NOMO-1 treated with dmso at 0.1 percent for 144 hours (cell line): Measurements from ENCODE around the gene APBB3.
"Not testable (repeated sequence)": the region's sequence is repeated elsewhere in the genome, so short reads cannot be mapped to it uniquely, and the experiment has no call there.

Experiments
- DNase-seq: peaks from one replicate; lab custom pipeline; 2025; ENCODE audit not compliant: unreplicated experiment; lab: John Stamatoyannopoulos, UW

APBB3 gene, protein sequence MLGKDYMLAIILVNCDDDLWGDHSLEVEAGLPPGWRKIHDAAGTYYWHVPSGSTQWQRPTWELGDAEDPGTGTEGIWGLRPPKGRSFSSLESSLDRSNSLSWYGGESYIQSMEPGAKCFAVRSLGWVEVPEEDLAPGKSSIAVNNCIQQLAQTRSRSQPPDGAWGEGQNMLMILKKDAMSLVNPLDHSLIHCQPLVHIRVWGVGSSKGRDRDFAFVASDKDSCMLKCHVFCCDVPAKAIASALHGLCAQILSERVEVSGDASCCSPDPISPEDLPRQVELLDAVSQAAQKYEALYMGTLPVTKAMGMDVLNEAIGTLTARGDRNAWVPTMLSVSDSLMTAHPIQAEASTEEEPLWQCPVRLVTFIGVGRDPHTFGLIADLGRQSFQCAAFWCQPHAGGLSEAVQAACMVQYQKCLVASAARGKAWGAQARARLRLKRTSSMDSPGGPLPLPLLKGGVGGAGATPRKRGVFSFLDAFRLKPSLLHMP

GRCh38 chr5:140564196-140565023 is at the start of gene APBB3, which contains the start of gene SLC35A4:
Gene APBB3 (minus strand): TSS chr5:140564598. CDS start chr5:140564245, 353 bp downstream.
Gene SLC35A4 (plus strand): TSS chr5:140564828. CDS start chr5:140567170, 2,342 bp downstream.
- DNase-seq: peak; percentile 98

DNA sequence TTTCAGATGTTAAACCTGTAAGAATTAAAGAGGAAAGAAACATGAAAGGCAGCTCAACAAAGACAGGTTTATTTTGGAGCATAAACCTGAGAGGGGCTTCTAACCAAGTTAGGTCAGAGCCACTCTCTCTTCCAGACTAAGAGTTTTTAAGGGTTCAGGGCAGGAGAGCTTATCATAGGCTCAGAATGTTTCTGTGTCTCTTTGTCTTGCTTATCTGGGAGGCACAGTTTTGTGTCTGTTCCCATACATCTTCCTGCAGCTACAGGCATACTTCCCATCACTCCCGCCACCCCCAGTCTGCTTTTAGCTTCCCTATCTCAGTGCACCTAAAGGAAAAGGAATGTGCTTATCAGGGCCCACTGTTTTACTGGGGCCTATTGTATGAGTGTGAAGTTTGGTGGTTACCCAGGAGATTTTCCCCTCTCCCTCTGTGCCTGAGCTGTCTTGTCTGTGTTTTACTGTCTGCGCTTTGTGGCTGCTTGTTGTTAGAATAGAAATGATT is 46.7 kb upstream of the APBB3 start:
- DNase-seq: no peak

DNA sequence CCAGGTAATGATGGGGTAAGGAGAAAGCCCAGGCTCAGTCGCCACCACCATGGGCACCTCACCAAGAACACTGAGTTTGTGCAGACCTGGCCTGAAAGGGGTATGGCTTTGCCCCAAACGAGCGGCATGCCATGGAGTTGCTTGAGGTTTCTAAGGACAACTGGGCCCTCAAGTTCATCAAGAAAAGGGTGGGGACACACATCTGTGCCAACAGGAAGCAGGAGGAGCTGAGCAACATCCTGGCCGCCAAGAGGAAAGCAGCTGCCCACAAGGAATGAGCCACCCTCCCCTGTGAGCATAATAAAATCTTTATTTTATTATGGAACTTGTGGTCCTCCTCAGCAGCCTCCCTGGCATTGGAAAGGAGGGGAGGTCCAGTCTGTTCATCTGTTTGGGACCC is 44.7 kb upstream of the APBB3 start:
- DNase-seq: no peak

DNA sequence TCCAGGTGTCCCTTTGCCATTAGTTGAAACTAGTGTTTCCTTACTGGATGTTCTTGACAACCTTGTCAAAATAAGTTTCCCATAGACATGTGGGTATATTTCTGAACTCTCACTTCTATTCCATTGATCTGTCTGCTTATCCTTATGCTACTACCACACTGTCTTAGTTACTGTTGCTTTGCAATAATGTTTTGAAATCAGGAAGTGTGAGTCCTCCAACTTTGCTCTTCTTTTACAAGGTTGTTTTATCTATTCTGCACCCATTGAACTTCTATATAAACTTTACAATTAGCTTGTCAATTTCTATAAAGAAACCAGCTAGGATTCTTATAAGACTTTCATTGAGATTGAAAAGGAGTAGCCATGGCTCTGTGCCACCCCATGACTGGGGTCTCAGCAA is 44.3 kb upstream of the APBB3 start:
- no peak for DNase-seq

DNA sequence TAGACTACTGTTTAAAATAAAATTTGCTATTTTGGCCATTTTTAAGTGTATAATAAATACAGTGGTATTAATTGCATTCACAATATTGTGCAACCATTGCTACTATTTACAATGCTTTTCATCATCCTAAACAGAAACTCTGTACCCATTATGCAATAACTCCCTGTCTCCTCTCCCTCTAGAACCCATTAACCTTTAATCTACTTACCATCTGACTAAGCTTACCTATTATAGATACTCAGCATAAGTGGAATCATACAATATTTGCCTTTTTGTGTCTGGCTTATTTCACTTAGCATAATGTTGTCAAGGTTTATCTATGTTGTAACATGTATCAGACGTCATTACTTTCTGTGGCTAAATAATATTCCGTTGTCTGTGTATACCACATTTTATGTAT is 42.6 kb upstream of the APBB3 start:
- DNase-seq: no peak

- DNase-seq: no peak
These were observed 41.5 kb upstream of the APBB3 start for GRCh38 chr5:140605879-140606278.

GRCh38 chr5:140603734-140604133 is 39.3 kb upstream of the APBB3 start:
- no peak for DNase-seq

DNA sequence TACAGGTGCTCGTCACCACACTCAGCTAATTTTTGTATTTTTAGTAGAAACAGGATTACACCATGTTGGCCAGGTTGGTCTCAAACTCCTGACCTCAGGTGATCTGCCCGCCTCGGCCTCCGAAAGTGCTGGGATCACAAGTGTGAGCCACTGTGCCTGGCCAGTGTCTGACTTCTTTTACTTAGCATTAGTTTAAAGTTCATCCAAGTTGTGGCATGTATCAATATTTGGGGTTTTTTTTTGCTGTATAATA is 39.0 kb upstream of the APBB3 start:
- DNase-seq: not testable (repeated sequence)

DNA sequence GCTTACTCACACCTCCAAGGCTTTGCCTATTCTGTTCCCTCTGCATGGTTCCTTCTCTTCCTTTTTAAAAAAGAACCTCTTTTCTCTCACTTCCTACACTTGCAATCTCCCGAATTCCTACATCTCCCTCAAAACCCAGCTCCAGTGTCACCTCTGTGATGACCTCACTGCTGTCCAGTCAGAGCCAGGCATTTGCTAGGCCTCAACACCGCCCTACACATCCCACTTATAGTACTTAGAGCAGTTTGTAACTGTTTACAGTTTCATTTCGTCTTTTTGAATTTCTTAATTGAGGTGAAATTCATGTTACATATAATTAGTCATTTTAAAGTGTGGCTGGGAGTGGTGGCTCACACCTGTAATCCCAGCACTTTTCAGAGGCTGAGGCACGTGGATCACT is 37.7 kb upstream of the APBB3 start:
- DNase-seq: no peak

- no peak for DNase-seq
These were observed 35.7 kb upstream of the APBB3 start for GRCh38 chr5:140600096-140600495.

- no peak for DNase-seq
These were observed 34.4 kb upstream of the APBB3 start for GRCh38 chr5:140598836-140599235.

DNA sequence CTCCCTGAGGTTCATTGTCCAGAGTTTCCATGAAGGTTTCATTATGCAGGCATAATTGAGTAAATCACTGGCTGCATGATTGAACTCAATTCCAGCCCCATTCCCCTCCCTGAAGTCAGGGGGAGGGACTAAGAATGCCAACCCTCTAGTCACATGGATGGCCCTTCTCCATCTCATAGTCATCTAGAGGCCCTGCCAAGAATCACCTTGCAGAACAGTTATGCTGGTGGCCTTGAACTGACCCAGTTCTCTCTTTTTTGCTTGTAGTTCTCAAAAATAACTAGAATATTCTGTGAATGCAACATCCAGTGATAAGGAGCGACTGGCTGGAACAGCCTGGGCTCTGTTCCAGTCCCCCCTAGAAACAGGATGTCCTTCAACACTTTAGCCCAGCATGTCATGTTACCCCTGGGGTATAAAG is 31.9 kb upstream of the APBB3 start:
- DNase-seq: no peak

DNA sequence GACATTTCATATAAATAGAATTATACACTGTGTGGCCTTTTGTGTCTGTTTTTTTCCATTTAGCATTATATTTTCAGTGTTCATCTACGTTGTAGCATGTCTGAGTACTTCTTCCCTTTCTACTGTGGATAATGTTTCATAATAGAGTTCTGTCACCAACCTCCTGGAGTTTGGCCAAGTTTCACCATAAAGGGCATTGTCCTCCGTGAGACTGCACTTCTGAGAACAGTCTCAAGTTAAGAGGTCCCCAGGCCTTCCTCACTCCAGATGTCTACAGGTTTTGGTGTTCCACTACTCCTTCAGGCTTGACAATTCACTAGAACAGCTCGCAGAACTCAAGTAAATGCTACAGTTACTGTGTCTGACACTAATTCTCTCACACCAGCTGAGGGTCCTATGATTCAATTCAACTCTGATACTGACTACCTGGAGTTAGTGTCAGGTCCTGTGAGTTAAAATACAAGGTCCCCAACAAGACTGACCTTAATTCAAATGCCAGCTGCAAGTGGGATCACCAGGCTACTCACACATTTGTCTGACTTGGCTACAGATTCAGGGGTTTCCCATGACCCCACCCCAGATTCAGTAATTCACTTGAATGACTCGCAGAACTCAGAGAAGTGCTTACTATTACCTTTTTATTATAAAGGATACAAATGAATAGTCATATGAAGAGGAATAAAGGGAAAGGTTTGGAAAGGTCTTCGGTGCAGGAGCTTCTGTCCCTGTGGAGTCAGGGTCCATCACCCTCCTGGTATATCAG is 31.3 kb upstream of the APBB3 start:
- peak; percentile 69 for DNase-seq

- no peak for DNase-seq
These were observed 29.8 kb upstream of the APBB3 start for GRCh38 chr5:140594169-140594568.

DNA sequence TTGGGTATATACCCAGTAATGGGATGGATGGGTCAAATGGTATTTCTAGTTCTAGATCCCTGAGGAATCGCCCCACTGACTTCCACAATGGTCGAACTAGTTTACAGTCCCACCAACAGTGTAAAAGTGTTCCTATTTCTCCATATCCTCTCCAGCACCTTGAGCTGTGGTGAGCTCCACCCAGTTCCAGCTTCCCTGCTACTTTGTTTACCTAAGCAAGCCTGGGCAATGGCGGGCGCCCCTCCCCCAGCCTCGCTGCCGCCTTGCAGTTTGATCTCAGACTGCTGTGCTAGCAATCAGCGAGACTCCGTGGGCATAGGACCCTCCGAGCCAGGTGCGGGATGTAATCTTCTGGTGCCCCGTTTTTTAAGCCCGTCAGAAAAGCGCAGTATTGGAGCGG is 28.7 kb upstream of the APBB3 start:
- DNase-seq: not testable (repeated sequence)

DNA sequence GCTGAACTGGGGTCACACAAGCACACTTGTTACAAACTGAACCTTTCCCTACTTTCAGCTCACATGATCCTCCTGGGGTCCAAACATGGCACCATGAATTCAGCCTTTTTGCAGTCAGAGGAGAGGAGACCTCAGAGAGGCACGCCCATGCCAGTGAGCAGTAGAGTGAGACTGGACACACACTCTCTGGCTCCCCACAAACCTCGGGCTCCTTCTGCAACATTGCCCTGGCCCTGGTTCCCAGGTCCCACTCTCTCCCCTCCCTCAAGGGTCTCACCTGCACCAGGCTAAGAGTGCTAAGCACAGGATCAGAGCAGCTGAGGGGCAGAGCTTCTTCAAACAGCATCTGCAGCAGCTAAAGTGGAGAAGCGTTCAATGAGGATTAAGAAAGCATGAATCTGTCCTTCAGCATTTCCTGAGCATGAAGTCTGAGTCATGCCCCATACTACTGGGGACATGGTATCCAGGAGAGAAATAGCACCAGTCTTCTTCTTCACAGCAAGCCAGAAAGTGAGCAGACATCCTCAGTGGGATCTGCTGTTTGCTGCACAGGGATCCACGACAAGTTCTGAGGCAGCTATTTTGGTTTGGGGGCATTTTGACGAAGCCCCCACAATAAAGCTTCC is 27.5 kb upstream of the APBB3 start:
- peak; percentile 17 for DNase-seq

DNA sequence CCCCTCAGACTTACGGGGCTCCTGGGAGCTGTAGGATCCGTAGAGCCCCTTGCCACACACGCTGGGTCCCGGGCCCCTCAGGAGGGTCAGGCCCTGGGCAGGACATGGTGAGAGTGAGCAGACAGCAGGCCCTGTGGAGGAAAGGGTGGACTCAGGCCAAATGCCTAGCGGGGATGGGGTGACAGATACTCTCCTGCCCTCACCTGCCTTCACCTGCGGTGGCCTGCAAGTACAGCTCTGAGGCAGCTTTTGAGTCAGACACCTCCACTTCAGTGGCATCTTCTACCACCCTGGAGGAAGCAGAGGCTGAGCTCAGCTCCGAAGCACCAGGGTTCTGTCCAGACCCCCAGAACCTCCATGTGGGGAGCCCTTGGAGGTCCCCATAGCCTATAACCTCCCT is 26.5 kb upstream of the APBB3 start:
- DNase-seq: no peak

GRCh38 chr5:140588311-140589070 is 24.1 kb upstream of the APBB3 start:
- DNase-seq: no peak

DNA sequence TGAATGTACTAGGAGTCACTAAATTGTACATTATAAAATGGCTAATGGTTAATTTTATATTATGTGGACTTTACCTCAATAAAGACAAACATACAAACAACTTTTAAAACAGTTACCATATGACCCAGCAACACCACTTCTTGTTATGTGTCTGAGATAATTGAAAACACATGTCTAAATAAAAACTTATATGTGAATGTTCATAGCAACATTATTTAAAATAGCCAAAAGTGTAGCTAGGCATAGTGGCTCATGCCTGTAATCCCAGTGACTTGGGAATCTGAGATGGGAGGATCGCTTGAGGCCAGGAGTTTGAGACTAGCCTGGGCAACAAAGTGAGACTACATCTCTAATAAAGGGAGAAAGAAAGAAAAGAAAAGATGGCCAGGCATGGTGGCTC is 23.1 kb upstream of the APBB3 start:
- no peak for DNase-seq

GRCh38 chr5:140579188-140579747 is 14.9 kb upstream of the APBB3 start:
- not testable (repeated sequence) for DNase-seq
